GM12891 (cell line): ENCODE results near the gene RRP1B.

Source experiments
- PAX5 ChIP-seq: IDR thresholded peaks from 2 replicates; pipeline ENCODE4 v1.6.1; 2011; ENCODE audit warnings: low read length, moderate library complexity, mild to moderate bottlenecking; ENCODE audit not compliant: insufficient read depth, severe bottlenecking
- POLR2A ChIP-seq: IDR thresholded peaks from 2 replicates; pipeline ENCODE4 v1.6.1; 2011; ENCODE audit warnings: low read depth, low read length, control low read depth
- POLR2AphosphoS5 ChIP-seq: IDR thresholded peaks from 2 replicates; pipeline ENCODE4 v1.6.1; 2011; ENCODE audit warnings: low read depth, low read length, control low read depth
- TAF1 ChIP-seq: IDR thresholded peaks from 2 replicates; pipeline ENCODE4 v1.6.1; 2011; ENCODE audit warnings: low read depth, low read length, control low read depth

DNA sequence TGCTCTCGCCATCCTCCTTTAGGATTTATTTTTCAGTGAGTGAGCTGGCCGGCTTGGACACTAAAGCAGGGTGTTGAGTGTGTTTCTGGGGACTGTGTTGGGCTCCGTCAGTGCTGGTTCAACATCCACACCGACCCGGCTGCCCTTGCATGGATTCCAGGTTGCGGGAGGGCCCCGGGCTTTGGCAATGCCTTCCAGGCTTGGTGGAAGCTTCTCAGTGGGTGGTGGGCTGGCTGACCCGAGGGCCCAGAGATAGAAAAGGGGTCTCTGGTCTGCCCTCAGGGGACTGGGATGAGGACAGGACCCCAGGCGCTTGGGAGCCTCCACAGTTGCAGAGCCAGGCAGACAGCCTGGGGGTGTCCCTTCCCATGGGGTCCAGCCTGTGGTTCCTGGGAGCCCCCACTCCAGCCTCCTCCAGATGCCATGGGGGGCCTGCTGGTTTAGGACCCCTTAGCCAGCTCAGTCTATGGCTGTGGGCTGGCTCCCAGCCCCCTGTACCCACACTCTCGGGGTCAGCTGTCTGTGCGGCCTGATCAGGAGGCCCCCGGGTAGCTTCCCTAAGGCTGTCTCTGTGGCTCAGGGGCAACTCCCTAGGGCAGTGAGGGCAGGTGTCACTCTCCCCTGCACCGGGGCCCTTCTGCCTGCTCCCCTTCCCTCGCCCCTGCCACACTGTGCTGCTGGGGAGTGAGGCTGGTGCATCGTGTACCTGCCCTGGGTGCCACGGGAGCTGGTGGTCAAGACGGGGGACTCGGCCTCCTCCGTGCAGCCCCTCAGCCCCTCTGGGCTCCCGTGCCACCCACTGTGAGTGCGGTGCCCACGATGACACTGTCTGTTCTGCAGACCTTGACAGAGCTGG, 76.1 kb downstream of the RRP1B start:
- no peak for TF ChIP-seq POLR2A
- no peak for TF ChIP-seq TAF1
- TF ChIP-seq POLR2AphosphoS5, result no peak
- no peak for TF ChIP-seq PAX5
